ENCODE measurements around the gene PI4K2B.
"Not testable (repeated sequence)": the region's sequence is repeated elsewhere in the genome, so short reads cannot be mapped to it uniquely, and the experiment has no call there.

PI4K2B gene

GRCh38 chr4:25233737-25234389, at the start of gene PI4K2B:
PI4K2B (plus strand) TSS chr4:25234033; CDS start chr4:25234164, 131 bp downstream.
- H3K27ac ChIP-seq, result peak within 1 kb of the TSS; percentile 78 to 97 (median 95)

GRCh38 chr4:25184056-25184455, 49.8 kb upstream of the PI4K2B start:
- Histone ChIP-seq H3K9ac (no peak overlapping the region), H3K27me3 (no peaks in the 10 kb centered on the region), H3K4me2 (peak overlapping the region in 7 of 11 experiments; percentile 6 to 51 (median 24); a peak in 9 of 22 replicates), H3K36me3 (peaks cover 0 to 9% (median 0%) of the 10 kb centered on the region in 11 experiments; a peak in 5 of 22 replicates), H3K4me1 (peaks cover 11 to 24% (median 14%) of the 10 kb centered on the region in 10 experiments; a peak in 19 of 20 replicates), H3K4me3 (no peak overlapping the region), H4K20me1 (peaks cover 0 to 8% (median 0%) of the 10 kb centered on the region in 11 experiments; a peak in 1 of 22 replicates), H3K27ac (no peak overlapping the region), H3K9me3 (replicated peaks in 1 of 11) (peaks cover 0 to 12% (median 0%) of the 10 kb centered on the region in 11 experiments; a peak in 4 of 22 replicates)
- no peak for TF ChIP-seq Cebpa-rat (IDR thresholded peaks at IDR 0.05)

More at GRCh38 chr4:25233737-25234389, at the start of gene PI4K2B:
- Histone ChIP-seq H3K4me3 (peak within 1 kb of the TSS; percentile 92 to 100 (median 96)), H3K27me3 (no peaks in the 10 kb centered on the region), H3K9ac (peak within 1 kb of the TSS; percentile 95 to 98 (median 96)), H3K4me2 (peak within 1 kb of the TSS; percentile 78 to 93 (median 89)), H3K4me1 (peaks cover 12 to 31% (median 21%) of the 10 kb centered on the region in 10 experiments), H3K9me3 (replicated peaks in 1 of 11) (peaks cover 55 to 68% (median 64%) of the 10 kb centered on the region in 11 experiments), H3K36me3 (peaks cover 5 to 28% (median 19%) of the 10 kb centered on the region in 11 experiments; a peak in 21 of 22 replicates), H4K20me1 (no peaks in the 10 kb centered on the region; a peak in 1 of 22 replicates)
- no peak for TF ChIP-seq Cebpa-rat (IDR thresholded peaks at IDR 0.05)

DNA sequence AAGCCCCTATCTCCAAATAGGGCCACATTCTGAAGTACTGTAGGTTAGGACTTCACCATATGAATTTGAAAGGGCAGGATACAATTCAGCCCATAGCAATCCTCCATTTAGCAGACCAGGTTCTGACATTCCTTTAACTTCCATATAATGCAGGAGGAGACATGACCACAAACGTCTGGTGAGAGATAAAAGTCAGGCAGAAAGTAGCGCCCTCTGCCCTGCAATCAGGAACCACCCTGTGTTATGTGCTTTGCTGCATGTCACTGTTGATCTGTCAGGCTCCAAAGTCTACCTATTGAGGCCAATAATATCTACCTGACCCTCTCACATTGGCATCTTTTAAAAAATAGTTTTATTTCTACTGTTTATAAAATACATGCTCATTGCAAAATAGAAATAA, 43.4 kb upstream of the PI4K2B start:
- Histone ChIP-seq H4K20me1 (no peaks in the 10 kb centered on the region), H3K4me1 (no peaks in the 10 kb centered on the region), H3K9me3 (replicated peaks in 1 of 11) (no peaks in the 10 kb centered on the region), H3K27me3 (no peaks in the 10 kb centered on the region), H3K4me2 (no peak overlapping the region), H3K36me3 (peaks cover 0 to 9% (median 0%) of the 10 kb centered on the region in 11 experiments; a peak in 6 of 22 replicates), H3K27ac (no peak overlapping the region), H3K9ac (no peak overlapping the region), H3K4me3 (no peak overlapping the region)
- no peak for TF ChIP-seq Cebpa-rat (IDR thresholded peaks at IDR 0.05)

DNA sequence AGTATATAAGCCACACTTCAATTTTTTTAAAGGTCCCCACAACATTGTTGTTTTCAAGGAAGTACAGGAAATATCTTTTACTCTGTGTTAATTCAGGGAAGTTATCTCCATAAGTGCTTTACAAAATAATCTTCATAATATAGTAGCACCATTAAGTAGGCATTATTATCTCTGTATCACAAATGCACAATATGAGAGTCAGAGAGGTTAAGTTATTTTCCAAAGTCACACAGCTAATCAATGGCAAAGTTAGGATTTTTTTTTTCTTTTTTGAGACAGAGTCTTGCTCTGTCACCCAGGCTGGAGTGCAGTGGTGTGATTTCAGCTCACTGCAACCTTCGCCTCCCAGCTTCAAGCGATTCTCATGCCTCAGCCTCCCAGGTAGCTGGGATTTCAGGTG, 35.1 kb upstream of the PI4K2B start:
- Histone ChIP-seq H3K27ac (no peak overlapping the region), H3K36me3 (peaks cover 15 to 38% (median 26%) of the 10 kb centered on the region in 11 experiments; a peak in 17 of 22 replicates), H3K4me1 (no peaks in the 10 kb centered on the region), H3K9ac (no peak overlapping the region), H3K27me3 (no peaks in the 10 kb centered on the region), H3K4me2 (no peak overlapping the region), H3K9me3 (replicated peaks in 1 of 11) (peaks cover 0 to 14% (median 5%) of the 10 kb centered on the region in 11 experiments; a peak in 6 of 22 replicates), H3K4me3 (no peak overlapping the region), H4K20me1 (no peaks in the 10 kb centered on the region)
- no peak for TF ChIP-seq Cebpa-rat (IDR thresholded peaks at IDR 0.05)

DNA sequence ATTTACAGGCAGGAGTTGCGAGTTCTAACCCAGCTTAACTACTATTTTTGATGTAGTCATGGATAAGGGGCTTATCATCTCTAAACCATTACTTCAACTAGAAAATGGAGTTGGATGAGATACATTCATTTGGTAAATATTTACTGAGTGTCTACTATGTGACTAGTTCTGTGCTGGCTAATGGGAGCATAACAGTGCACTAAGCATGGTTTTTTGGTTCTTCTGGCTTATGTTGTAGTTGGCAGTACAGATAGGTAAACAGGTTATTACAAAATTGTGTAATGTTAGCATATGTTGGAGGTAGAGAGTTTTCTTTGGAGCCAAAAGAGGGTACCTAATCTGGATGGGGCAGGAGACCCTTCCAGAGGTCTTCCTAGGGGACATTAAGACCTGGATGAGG, 25.8 kb upstream of the PI4K2B start:
- Histone ChIP-seq H3K4me3 (no peak overlapping the region), H3K36me3 (no peaks in the 10 kb centered on the region), H4K20me1 (no peaks in the 10 kb centered on the region), H3K9ac (no peak overlapping the region), H3K4me1 (no peaks in the 10 kb centered on the region), H3K27ac (no peak overlapping the region), H3K4me2 (no peak overlapping the region), H3K27me3 (no peaks in the 10 kb centered on the region), H3K9me3 (replicated peaks in 1 of 11) (peaks cover 0 to 30% (median 20%) of the 10 kb centered on the region in 11 experiments; a peak in 19 of 22 replicates)
- TF ChIP-seq Cebpa-rat (IDR thresholded peaks at IDR 0.05), result no peak

DNA sequence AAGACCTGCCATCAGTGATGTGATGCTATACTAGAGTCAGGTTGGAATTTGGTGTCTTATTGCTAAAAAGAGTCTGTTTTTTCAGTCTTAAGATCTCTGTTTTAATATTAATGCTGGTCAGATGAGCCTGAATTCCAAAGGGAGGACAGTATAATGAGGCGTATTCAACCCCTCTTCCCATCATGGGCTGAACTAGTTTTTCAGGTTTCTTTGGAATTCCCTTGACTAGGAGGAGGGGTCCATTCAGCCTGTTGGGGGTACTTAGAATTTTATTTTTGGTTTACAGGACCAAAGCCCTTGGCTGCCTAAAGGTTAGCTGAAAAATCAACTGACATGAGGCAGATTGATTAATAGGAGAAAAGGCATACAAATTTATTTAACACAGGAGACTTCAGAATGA, 24.1 kb upstream of the PI4K2B start:
- no peak overlapping the region for H3K4me3 ChIP-seq
- H3K4me1 ChIP-seq, result no peaks in the 10 kb centered on the region
- no peaks in the 10 kb centered on the region for H3K27me3 ChIP-seq
- H3K27ac ChIP-seq, result no peak overlapping the region
- H3K9ac ChIP-seq, result no peak overlapping the region
- peaks cover 0 to 39% (median 23%) of the 10 kb centered on the region in 11 experiments; a peak in 19 of 22 replicates for H3K9me3 ChIP-seq (replicated peaks in 1 of 11)
- no peaks in the 10 kb centered on the region; a peak in 1 of 22 replicates for H3K36me3 ChIP-seq
- no peaks in the 10 kb centered on the region for H4K20me1 ChIP-seq
- TF ChIP-seq Cebpa-rat (IDR thresholded peaks at IDR 0.05), result no peak
- H3K4me2 ChIP-seq, result no peak overlapping the region

- H3K27me3 ChIP-seq, result no peaks in the 10 kb centered on the region
- H4K20me1 ChIP-seq, result no peaks in the 10 kb centered on the region
- no peaks in the 10 kb centered on the region for H3K4me1 ChIP-seq
- H3K9me3 ChIP-seq (replicated peaks in 1 of 11), result peaks cover 8 to 59% (median 36%) of the 10 kb centered on the region in 11 experiments; a peak in 21 of 22 replicates
- H3K36me3 ChIP-seq, result no peaks in the 10 kb centered on the region; a peak in 1 of 22 replicates
- no peak overlapping the region for H3K9ac ChIP-seq
- H3K4me3 ChIP-seq, result no peak overlapping the region
- no peak overlapping the region for H3K4me2 ChIP-seq
- H3K27ac ChIP-seq, result no peak overlapping the region
- no peak for TF ChIP-seq Cebpa-rat (IDR thresholded peaks at IDR 0.05)
These were observed 22.1 kb upstream of the PI4K2B start for GRCh38 chr4:25211721-25212120.

DNA sequence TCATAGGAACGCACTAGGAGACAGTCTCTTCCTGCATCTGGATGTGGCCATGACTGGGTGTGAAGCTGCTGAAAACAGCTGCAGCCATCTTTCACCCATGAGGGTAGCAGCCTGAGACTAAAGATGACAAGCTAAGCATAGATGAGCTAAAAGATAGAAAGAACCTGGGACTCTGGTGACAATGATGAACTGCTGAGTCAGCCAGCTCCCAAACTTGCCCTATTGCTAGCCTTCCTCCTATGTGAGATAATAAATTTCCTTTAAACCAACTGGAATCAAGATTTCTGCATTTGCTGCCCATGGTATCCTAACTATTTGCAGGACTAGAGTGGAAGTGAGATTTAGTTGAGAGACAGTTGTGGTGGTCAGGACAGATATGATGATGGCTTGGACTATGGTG, 21.0 kb upstream of the PI4K2B start:
- Histone ChIP-seq H3K36me3 (peaks cover 0 to 7% (median 4%) of the 10 kb centered on the region in 11 experiments; a peak in 5 of 22 replicates), H3K27ac (no peak overlapping the region), H3K4me3 (no peak overlapping the region), H3K27me3 (no peaks in the 10 kb centered on the region), H3K9me3 (replicated peaks in 1 of 11) (peaks cover 18 to 70% (median 46%) of the 10 kb centered on the region in 11 experiments), H3K4me2 (no peak overlapping the region), H4K20me1 (no peaks in the 10 kb centered on the region), H3K9ac (no peak overlapping the region), H3K4me1 (no peaks in the 10 kb centered on the region)
- TF ChIP-seq Cebpa-rat (IDR thresholded peaks at IDR 0.05), result no peak

- no peaks in the 10 kb centered on the region for H3K4me1 ChIP-seq
- no peak overlapping the region for H3K4me2 ChIP-seq
- H3K27me3 ChIP-seq, result no peaks in the 10 kb centered on the region
- no peak overlapping the region for H3K4me3 ChIP-seq
- peaks cover 0 to 14% (median 4%) of the 10 kb centered on the region in 11 experiments; a peak in 8 of 22 replicates for H3K36me3 ChIP-seq
- no peaks in the 10 kb centered on the region for H4K20me1 ChIP-seq
- no peak for TF ChIP-seq Cebpa-rat (IDR thresholded peaks at IDR 0.05)
- H3K27ac ChIP-seq, result no peak overlapping the region
- no peak overlapping the region for H3K9ac ChIP-seq
- peaks cover 24 to 77% (median 50%) of the 10 kb centered on the region in 11 experiments for H3K9me3 ChIP-seq (replicated peaks in 1 of 11)
These were observed 20.4 kb upstream of the PI4K2B start for GRCh38 chr4:25213347-25213979.

- not testable (repeated sequence) for H3K27me3 ChIP-seq, H3K9ac ChIP-seq, H3K4me1 ChIP-seq, H4K20me1 ChIP-seq, H3K4me2 ChIP-seq, H3K4me3 ChIP-seq, H3K27ac ChIP-seq
- peaks cover 0 to 25% (median 7%) of the 10 kb centered on the region in 11 experiments; a peak in 13 of 22 replicates for H3K36me3 ChIP-seq
- H3K9me3 ChIP-seq (replicated peaks in 1 of 11), result peaks cover 30 to 89% (median 60%) of the 10 kb centered on the region in 11 experiments
These were observed 19.1 kb upstream of the PI4K2B start for GRCh38 chr4:25214750-25215149.

Measured in BLaER1 treated with 17β-estradiol and CSF1 and Interleukin-3, amounts not matched to agents 10 nM and 100 nM (cell line).